SK-N-MC (cell line): ENCODE data around the gene STX10.

ENCODE experiments used
- DNase-seq: peaks from one replicate; pipeline ENCODE4 v3.0.0-alpha.2; 2011; ENCODE audit warnings: low read depth, low spot score
- H3K27ac ChIP-seq: fragments of 200-600 bp; sonication (generic); 2 replicates; pipeline ENCODE4 v1.5.1; 2016; ENCODE audit warnings: mixed run types
- H3K36me3 ChIP-seq: fragments of 200-600 bp; sonication (generic); 2 replicates; pipeline ENCODE4 v1.6.1; 2017; ENCODE audit warnings: antibody characterized with exemption, low read length, mixed read lengths; ENCODE audit not compliant: insufficient read depth
- H3K4me3 ChIP-seq: fragments of 200-600 bp; sonication (generic); 2 replicates; pipeline ENCODE4 v1.5.1; 2016
- H3K9ac ChIP-seq: fragments of 200-600 bp; sonication (generic); 2 replicates; pipeline ENCODE4 v1.8.0; 2017; ENCODE audit warnings: mixed run types, mixed read lengths; ENCODE audit not compliant: insufficient read length
- H3K9me3 ChIP-seq: fragments of 200-600 bp; sonication (generic); 2 replicates; pipeline ENCODE4 v1.6.1; 2017; ENCODE audit warnings: low read depth, mild to moderate bottlenecking, antibody characterized with exemption, low read length, moderate library complexity, mixed read lengths
- EZH2 ChIP-seq: fragments of 200-600 bp; sonication (generic); IDR thresholded peaks from one replicate; pipeline ENCODE4 v1.6.1; 2017; ENCODE audit warnings: antibody characterized with exemption
- FOXP2 ChIP-seq: optimal IDR thresholded peaks from 2 replicates; pipeline ENCODE3; 2011; ENCODE audit warnings: mild to moderate bottlenecking, moderate library complexity; ENCODE audit not compliant: insufficient read depth; ENCODE audit errors: extremely low read length, control extremely low read depth
- POLR2AphosphoS5 ChIP-seq: IDR thresholded peaks from 2 replicates; pipeline ENCODE4 v1.6.1; 2012; ENCODE audit warnings: mild to moderate bottlenecking, low read depth, low read length, borderline replicate concordance

STX10 gene

DNA sequence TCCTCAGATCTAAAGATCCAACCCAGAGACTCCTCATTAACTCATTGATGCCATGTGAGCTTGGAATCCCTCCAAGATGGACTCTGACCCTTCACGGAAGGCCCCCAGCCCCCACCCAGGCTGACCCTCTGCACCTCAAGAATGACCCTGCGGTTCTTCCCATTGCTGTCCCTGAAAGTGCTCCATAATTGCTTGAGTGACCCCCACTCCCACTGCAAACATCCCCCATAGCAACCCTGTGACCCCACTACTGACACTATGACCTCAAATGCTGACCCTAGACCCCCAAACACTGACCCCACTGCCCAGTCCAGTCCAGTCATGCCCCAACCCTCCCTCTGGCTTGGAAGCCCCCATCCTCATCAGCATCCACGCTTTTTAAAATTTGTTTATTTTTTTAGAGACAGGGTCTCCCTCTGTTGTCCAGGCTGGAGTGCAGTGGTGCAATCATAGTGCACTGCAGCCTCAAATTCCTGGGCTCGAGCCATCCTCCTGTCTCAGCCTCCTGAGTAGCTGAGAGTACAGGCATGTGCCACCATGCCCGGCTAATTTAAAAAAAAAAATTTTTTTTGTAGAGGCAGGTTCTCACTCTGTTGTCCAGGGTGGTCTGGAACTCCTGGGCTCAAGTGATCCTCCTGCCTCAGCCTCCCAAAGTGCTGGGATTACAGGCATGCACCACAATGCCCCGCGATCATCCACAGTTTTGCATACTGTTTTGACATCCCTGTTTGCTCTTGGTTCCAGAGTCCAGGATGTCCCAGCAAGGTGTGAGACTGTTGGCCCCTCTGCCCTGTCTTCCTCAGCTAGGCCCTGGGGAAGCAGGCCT is 48.4 kb downstream of the STX10 start:
- DNase-seq, result no peak
- Histone ChIP-seq H3K27ac (no peak overlapping the region), H3K36me3 (no peaks in the 10 kb centered on the region), H3K9me3 (no peaks in the 10 kb centered on the region), H3K4me3 (no peak overlapping the region), H3K9ac (no peak overlapping the region)
- TF ChIP-seq POLR2AphosphoS5 (no peak), EZH2 (no peak), FOXP2 (no peak)

DNA sequence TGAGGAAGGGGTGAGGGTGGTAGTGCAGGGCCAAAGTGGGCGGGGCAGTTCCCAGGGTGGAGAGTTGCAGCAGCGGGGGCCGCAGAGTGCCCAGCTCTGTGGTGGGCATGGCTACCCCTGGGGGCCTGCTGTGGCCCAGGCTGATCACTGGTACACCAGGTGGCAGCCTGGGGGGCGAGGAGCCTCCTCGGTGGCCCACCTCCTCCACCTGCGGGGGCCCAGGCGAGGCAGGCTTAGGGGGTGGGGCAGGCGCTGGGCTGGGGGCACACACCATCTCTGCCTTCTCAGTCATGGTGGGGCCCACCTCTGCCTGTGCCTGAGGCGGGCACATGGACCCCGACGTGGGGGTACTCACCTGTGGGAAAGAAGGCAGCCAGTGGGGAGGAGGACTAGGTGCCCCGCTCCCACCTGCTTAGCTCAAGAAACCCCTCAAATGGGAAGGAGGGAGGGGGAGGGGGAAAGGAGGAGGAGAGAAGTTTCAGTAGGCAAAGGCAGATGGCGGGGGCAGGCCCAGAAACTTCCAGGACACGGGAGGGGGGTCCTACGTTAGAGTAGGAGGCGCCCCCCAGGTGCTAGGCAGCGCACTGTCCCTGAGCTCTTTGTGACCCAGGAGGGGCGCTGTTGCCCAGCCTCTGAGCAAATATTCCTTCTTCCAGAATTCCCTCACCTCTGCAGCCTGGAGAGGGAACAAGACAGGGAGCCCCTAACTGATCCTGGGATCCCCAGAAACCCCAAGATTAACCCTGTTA is 49.2 kb downstream of the STX10 start:
- Histone ChIP-seq H3K9me3 (no peaks in the 10 kb centered on the region), H3K27ac (no peak overlapping the region), H3K9ac (no peak overlapping the region), H3K4me3 (no peak overlapping the region), H3K36me3 (no peaks in the 10 kb centered on the region)
- DNase-seq, result no peak
- TF ChIP-seq FOXP2, result no peak
- no peak for TF ChIP-seq POLR2AphosphoS5
- no peak for TF ChIP-seq EZH2

DNA sequence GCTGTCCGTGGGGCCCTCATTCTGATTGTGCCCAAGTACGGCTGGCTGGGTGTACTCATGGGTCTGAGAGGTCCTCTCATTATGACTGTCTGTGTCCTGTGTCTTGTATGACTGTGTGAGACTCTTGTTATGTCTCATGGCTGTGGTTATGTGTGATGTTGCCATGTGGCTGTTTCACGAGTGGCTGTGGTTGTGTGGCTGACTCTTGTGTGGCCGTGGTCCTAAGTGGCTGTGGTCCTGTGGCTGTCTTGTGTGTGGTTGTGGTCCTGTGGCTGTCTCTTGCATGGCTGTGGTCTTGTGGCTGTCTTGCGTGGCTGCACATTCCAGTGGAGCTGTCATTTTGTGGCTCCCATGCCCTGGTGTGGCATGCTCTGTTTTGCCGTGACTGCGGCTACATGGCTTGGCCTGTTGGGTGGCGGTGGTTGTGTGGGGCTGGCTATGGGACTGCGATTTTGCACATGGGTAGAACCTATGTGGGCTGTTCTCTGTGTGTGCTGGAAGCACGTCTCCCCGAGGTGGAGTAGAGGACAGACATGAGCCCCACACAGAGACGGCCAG is 50.1 kb downstream of the STX10 start:
- TF ChIP-seq FOXP2 (no peak), EZH2 (no peak), POLR2AphosphoS5 (no peak)
- no peak overlapping the region for H3K4me3 ChIP-seq
- H3K9me3 ChIP-seq, result no peaks in the 10 kb centered on the region
- H3K36me3 ChIP-seq, result no peaks in the 10 kb centered on the region
- no peak overlapping the region for H3K27ac ChIP-seq
- no peak for DNase-seq
- no peak overlapping the region for H3K9ac ChIP-seq

DNA sequence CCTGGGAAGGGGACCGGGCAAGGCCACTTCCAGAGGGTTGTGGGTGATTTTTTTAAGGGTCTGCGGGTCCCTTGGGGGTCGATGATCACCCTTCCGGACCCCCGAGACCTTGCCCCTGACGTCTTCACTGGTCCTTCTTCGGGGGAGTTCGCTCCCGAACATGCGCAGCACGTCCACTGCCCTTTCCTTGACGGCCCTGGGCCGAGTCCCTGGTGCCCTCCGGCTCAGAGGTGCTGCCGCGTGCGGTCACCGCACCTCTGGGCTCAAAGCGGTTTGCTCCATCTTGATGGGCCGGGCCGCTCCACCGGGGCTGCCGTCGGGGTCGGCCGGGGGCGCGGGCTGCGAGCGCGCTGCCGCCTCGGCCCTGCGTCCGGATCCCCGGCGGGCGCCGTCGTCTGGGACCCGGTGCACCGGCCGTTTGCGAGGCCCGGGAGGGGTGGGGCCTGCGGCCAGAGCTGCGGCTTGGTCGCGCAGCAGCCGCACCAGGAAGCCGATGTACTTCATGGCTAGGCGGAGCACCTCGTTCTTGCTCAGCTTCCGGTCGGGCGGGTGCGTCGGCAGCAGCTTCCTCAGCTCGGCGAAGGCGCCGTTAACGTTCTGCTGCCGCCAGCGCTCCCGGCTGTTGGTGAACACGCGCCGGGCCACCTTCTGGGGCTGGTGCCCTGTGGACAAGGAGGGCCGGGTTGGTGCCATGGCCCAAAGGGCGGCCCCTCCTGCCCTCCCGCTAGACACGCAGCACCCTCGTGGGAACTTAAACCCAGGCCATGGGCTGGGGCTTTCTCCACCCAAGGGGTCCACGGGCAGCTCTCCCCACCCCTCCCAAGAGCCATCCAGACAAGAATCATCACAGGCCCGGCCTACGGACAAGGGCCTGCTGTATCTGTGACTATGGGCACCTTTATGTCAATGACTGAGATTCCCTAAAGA is 50.8 kb downstream of the STX10 start:
- Histone ChIP-seq H3K4me3 (no peak overlapping the region), H3K27ac (no peak overlapping the region), H3K9me3 (no peaks in the 10 kb centered on the region), H3K36me3 (no peaks in the 10 kb centered on the region), H3K9ac (no peak overlapping the region)
- no peak for DNase-seq
- TF ChIP-seq FOXP2 (no peak), EZH2 (no peak), POLR2AphosphoS5 (no peak)

DNA sequence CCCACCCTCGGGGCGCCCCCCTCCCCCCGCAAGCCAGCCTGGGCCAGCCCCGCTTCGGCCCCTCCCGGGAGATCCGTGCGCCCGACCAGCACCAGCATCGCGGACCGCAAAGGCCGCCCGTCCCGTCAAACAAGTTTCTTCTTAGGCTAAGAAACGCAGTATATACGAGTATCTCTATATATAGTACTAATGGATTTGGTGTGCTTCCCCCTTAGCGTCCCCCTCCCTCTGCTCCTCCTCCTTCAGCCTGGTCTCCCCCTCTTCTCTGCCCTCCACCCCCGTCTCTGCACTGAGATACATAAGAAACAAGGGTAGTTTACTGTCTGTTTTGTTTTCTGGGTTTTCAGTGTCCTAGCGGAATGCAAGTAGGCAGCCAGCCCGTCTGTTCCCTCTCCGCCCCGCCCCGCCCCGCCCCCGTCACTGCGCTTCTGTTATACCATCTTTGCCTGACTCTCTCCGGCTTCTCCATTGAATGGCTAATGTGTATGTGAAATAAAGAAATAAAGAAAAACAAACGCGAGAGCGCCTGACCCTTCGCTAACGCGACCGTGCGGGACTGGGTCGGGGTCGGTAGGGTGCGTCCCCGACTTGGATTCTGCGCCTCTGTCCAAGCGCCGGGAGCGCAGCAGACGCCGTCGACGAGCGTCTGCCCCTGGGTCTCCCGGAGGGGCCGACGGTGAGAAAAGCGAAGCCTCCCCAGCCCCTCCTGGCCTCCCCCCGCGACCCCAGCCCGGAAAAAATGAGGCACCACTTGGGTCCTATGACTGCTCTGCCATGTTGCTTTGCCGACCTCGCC is 51.7 kb downstream of the STX10 start:
- Histone ChIP-seq H3K36me3 (no peaks in the 10 kb centered on the region), H3K4me3 (no peak overlapping the region), H3K9me3 (no peaks in the 10 kb centered on the region), H3K27ac (no peak overlapping the region), H3K9ac (no peak overlapping the region)
- DNase-seq, result no peak
- TF ChIP-seq POLR2AphosphoS5 (no peak), EZH2 (no peak), FOXP2 (no peak)

DNA sequence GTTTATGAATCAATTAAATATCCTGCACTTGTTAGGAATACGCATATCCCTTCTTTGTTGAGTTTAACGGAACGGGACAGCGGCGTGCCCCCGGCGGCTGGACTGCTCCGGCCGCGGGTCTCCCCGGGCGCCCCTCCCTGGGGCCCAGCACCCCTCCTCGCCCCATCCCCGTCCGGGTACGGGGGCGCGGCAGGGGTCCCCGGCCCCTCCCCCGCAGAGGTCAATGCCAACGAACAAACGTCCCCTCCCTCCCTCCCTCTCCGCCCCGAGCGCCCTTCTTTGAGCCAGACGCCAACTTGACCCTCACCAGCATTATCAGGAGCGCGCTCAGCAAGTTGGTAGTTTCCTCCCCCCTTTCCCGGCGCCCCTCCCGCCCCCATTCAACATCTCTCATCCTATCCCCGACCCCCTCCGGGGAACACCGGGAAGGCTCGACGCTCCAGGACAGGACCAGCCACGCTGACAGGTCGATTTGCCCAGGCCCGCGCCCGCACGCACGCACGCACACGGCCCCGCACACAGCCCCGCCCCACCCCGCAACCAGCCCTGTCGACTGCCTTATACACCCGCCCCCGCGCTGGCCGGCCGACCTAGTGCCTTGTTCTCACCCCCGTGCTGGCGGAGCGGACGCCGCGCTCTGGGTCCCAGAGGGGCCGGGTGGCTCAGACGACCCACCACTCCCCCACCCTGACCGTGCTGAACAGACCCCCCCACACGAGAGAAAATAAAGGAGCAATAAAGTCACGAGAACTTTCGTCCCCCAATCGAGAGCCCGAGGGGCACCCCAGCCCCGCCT is 52.5 kb downstream of the STX10 start:
- Histone ChIP-seq H3K36me3 (no peaks in the 10 kb centered on the region), H3K9ac (no peak overlapping the region), H3K27ac (peak overlapping the region; percentile 73; the same call in 1 of the 2 replicates), H3K9me3 (no peaks in the 10 kb centered on the region), H3K4me3 (no peak overlapping the region)
- no peak for TF ChIP-seq FOXP2
- no peak for TF ChIP-seq EZH2
- no peak for TF ChIP-seq POLR2AphosphoS5
- no peak for DNase-seq

DNA sequence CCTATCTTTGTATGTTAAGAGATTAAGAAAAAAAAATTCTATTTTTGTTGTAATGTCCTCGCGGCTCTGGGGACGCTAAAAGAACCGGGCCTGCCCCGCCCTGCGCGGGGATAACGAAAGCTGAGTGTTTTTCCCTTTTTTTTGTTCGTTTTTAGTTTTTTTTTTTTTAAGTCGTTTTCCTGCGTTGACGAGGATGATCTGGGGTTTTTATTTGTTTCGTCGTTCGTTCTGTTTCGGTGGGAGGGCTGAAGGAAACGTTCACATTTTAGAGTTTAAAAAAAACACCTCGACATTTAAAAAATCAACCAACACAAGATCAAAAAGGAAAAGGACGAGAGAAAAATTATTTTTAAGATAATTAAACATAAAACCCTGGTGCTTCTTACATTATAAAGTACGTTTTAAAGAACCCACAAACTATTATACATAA is 53.1 kb downstream of the STX10 start:
- no peaks in the 10 kb centered on the region for H3K36me3 ChIP-seq
- H3K4me3 ChIP-seq, result no peak overlapping the region
- peak overlapping the region; percentile 41 for H3K9ac ChIP-seq
- no peaks in the 10 kb centered on the region for H3K9me3 ChIP-seq
- TF ChIP-seq EZH2 (no peak), FOXP2 (no peak), POLR2AphosphoS5 (no peak)
- peak overlapping the region; percentile 73; the same call in 1 of the 2 replicates for H3K27ac ChIP-seq
- DNase-seq, result no peak
